Measurements from ENCODE around the gene ANXA2. TPM values are rescaled to one million over a fixed set of nuclear protein-coding genes. Genes with fewer than 3 reads are reported as not detected.
A peak's percentile ranks its signal among the peaks of the same experiment; 100 is the strongest.

The ANXA2 gene
- total RNA-seq, 1 donor from 2014 or later = 925 TPM

- TF ChIP-seq CTCF (IDR thresholded peaks at IDR 0.05; ENCODE audit: partially characterized antibody, unreplicated experiment) = no peak
- no peak for DNase-seq
- peaks cover 29% of the 10 kb centered on the region for H3K9me3 Mint-ChIP-seq (ENCODE audit: unreplicated experiment)
- H3K27ac Mint-ChIP-seq (ENCODE audit: unreplicated experiment) = peak overlapping the region; percentile 97
- peaks cover 19% of the 10 kb centered on the region for H3K36me3 Mint-ChIP-seq (ENCODE audit: unreplicated experiment)
- peaks cover 77% of the 10 kb centered on the region for H3K4me1 Mint-ChIP-seq (ENCODE audit: low read depth, unreplicated experiment)
- peaks cover 34% of the 10 kb centered on the region for H3K27me3 Mint-ChIP-seq (ENCODE audit: unreplicated experiment)
- peak overlapping the region; percentile 96 for H3K4me3 Mint-ChIP-seq (ENCODE audit: unreplicated experiment)
These were observed 3.1 kb downstream of the ANXA2 start for GRCh38 chr15:60394689-60395097.

GRCh38 chr15:60392986-60393790 lies 4.6 kb downstream of the ANXA2 start:
- Mint-ChIP-seq H3K9me3 (ENCODE audit: unreplicated experiment) (peaks cover 21% of the 10 kb centered on the region), H3K4me1 (ENCODE audit: low read depth, unreplicated experiment) (peaks cover 72% of the 10 kb centered on the region), H3K27me3 (ENCODE audit: unreplicated experiment) (peaks cover 24% of the 10 kb centered on the region), H3K4me3 (ENCODE audit: unreplicated experiment) (peak overlapping the region; percentile 96), H3K27ac (ENCODE audit: unreplicated experiment) (peak overlapping the region; percentile 97), H3K36me3 (ENCODE audit: unreplicated experiment) (peaks cover 19% of the 10 kb centered on the region)
- no peak for TF ChIP-seq CTCF (IDR thresholded peaks at IDR 0.05; ENCODE audit: partially characterized antibody, unreplicated experiment)
- DNase-seq = peak; percentile 31

- peaks cover 20% of the 10 kb centered on the region for H3K36me3 Mint-ChIP-seq (ENCODE audit: unreplicated experiment)
- DNase-seq = no peak
- peak overlapping the region; percentile 96 for H3K4me3 Mint-ChIP-seq (ENCODE audit: unreplicated experiment)
- H3K27ac Mint-ChIP-seq (ENCODE audit: unreplicated experiment) = peak overlapping the region; percentile 73
- peaks cover 20% of the 10 kb centered on the region for H3K9me3 Mint-ChIP-seq (ENCODE audit: unreplicated experiment)
- peaks cover 72% of the 10 kb centered on the region for H3K4me1 Mint-ChIP-seq (ENCODE audit: low read depth, unreplicated experiment)
- no peak for TF ChIP-seq CTCF (IDR thresholded peaks at IDR 0.05; ENCODE audit: partially characterized antibody, unreplicated experiment)
- peaks cover 24% of the 10 kb centered on the region for H3K27me3 Mint-ChIP-seq (ENCODE audit: unreplicated experiment)
These were observed 5.2 kb downstream of the ANXA2 start for GRCh38 chr15:60392601-60392985.

GRCh38 chr15:60391722-60392315 lies 6.0 kb downstream of the ANXA2 start:
- H3K4me3 Mint-ChIP-seq (ENCODE audit: unreplicated experiment) = peak overlapping the region; percentile 89

More at GRCh38 chr15:60391722-60392315, 6.0 kb downstream of the ANXA2 start:
- no peak for DNase-seq
- no peak for TF ChIP-seq CTCF (IDR thresholded peaks at IDR 0.05; ENCODE audit: partially characterized antibody, unreplicated experiment)
- peaks cover 24% of the 10 kb centered on the region for H3K36me3 Mint-ChIP-seq (ENCODE audit: unreplicated experiment)
- peak overlapping the region; percentile 39 for H3K27ac Mint-ChIP-seq (ENCODE audit: unreplicated experiment)
- H3K27me3 Mint-ChIP-seq (ENCODE audit: unreplicated experiment) = peaks cover 20% of the 10 kb centered on the region
- H3K9me3 Mint-ChIP-seq (ENCODE audit: unreplicated experiment) = peaks cover 15% of the 10 kb centered on the region
- peaks cover 69% of the 10 kb centered on the region for H3K4me1 Mint-ChIP-seq (ENCODE audit: low read depth, unreplicated experiment)
